ENCODE measurements around the gene GTF2H4. TPM values are rescaled to one million over a fixed set of nuclear protein-coding genes. Genes with fewer than 3 reads are reported as not detected.

The GTF2H4 gene
- total RNA-seq, 1 experiment from 2014 or later, result 43.6 TPM

- BruUV-seq (replicated peaks), result no TSS peak
- H3K36me3 ChIP-seq (ENCODE audit: control insufficient read depth, insufficient read depth, low read length), result no peaks in the 10 kb centered on the region
- H3K9me3 Mint-ChIP-seq (ENCODE audit: unreplicated experiment), result peaks cover 25% of the 10 kb centered on the region
- no peaks in the 10 kb centered on the region for H3K9me3 ChIP-seq
- no peak overlapping the region for H3K27ac Mint-ChIP-seq (ENCODE audit: unreplicated experiment)
- H3K4me3 Mint-ChIP-seq (ENCODE audit: unreplicated experiment), result no peak overlapping the region
- ChIA-PET POLR2A (no interaction called here), CTCF (no interaction called here)
- intact Hi-C loops (cut with micrococcal nuclease; ENCODE audit: unreplicated experiment), result no loop called here
- H3K27me3 Mint-ChIP-seq (ENCODE audit: insufficient read depth, unreplicated experiment), result no peaks in the 10 kb centered on the region
- peaks cover 10% of the 10 kb centered on the region for H3K4me1 Mint-ChIP-seq (ENCODE audit: low read depth, unreplicated experiment)
- H3K36me3 Mint-ChIP-seq (ENCODE audit: insufficient read depth, unreplicated experiment), result no peaks in the 10 kb centered on the region
- no peak for DNase-seq
- H3K4me3 ChIP-seq (ENCODE audit: low read depth, low read length), result no peak overlapping the region
- peaks cover 9% of the 10 kb centered on the region for H3K4me1 ChIP-seq
- TF ChIP-seq, protein P1, sequence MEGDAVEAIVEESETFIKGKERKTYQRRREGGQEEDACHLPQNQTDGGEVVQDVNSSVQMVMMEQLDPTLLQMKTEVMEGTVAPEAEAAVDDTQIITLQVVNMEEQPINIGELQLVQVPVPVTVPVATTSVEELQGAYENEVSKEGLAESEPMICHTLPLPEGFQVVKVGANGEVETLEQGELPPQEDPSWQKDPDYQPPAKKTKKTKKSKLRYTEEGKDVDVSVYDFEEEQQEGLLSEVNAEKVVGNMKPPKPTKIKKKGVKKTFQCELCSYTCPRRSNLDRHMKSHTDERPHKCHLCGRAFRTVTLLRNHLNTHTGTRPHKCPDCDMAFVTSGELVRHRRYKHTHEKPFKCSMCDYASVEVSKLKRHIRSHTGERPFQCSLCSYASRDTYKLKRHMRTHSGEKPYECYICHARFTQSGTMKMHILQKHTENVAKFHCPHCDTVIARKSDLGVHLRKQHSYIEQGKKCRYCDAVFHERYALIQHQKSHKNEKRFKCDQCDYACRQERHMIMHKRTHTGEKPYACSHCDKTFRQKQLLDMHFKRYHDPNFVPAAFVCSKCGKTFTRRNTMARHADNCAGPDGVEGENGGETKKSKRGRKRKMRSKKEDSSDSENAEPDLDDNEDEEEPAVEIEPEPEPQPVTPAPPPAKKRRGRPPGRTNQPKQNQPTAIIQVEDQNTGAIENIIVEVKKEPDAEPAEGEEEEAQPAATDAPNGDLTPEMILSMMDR (IDR thresholded peaks at IDR 0.05; ENCODE audit: insufficient read depth in 1 of 2, low read depth in 1 of 2, low read length in 1 of 2, severe bottlenecking in 1 of 2, unreplicated experiment in 1 of 2), result no peak
- no peaks in the 10 kb centered on the region for H3K27me3 ChIP-seq (replicated peaks; ENCODE audit: control insufficient read depth, insufficient read depth, low read length)
Observed at GRCh38 chr6:30947231-30947630, 39.2 kb downstream of the GTF2H4 start.

DNA sequence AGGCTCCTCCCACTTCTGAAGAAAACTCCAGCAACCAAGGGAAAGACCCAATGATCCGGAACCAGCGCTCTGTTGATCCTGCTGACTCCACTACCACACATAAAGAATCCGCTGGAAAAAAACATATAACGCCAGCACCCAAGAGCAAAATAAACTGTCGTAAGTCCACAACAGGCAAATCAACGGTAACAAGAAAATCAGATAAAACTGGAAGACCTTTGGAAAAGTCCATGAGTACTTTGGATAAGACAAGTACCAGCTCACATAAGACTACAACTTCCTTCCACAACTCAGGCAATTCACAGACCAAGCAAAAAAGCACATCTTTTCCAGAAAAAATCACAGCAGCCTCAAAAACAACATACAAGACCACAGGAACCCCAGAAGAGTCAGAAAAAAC is 40.8 kb downstream of the GTF2H4 start:
- H3K4me3 ChIP-seq (ENCODE audit: low read depth, low read length), result no peak overlapping the region
- ChIA-PET CTCF (no interaction called here), POLR2A (no interaction called here)
- BruUV-seq (replicated peaks), result no TSS peak
- H3K27me3 Mint-ChIP-seq (ENCODE audit: insufficient read depth, unreplicated experiment), result no peaks in the 10 kb centered on the region
- peaks cover 31% of the 10 kb centered on the region for H3K9me3 Mint-ChIP-seq (ENCODE audit: unreplicated experiment)
- H3K9me3 ChIP-seq, result no peaks in the 10 kb centered on the region
- H3K4me1 Mint-ChIP-seq (ENCODE audit: low read depth, unreplicated experiment), result no peaks in the 10 kb centered on the region
- no peak overlapping the region for H3K4me3 Mint-ChIP-seq (ENCODE audit: unreplicated experiment)
- intact Hi-C loops (cut with micrococcal nuclease; ENCODE audit: unreplicated experiment), result no loop called here
- no peaks in the 10 kb centered on the region for H3K4me1 ChIP-seq
- DNase-seq, result no peak
- no peak overlapping the region for H3K27ac Mint-ChIP-seq (ENCODE audit: unreplicated experiment)
- TF ChIP-seq, protein P1 (IDR thresholded peaks at IDR 0.05; ENCODE audit: insufficient read depth in 1 of 2, low read depth in 1 of 2, low read length in 1 of 2, severe bottlenecking in 1 of 2, unreplicated experiment in 1 of 2), result no peak
- no peaks in the 10 kb centered on the region for H3K27me3 ChIP-seq (replicated peaks; ENCODE audit: control insufficient read depth, insufficient read depth, low read length)
- no peaks in the 10 kb centered on the region for H3K36me3 ChIP-seq (ENCODE audit: control insufficient read depth, insufficient read depth, low read length)
- H3K36me3 Mint-ChIP-seq (ENCODE audit: insufficient read depth, unreplicated experiment), result no peaks in the 10 kb centered on the region

- TF ChIP-seq, protein P1 (IDR thresholded peaks at IDR 0.05; ENCODE audit: insufficient read depth in 1 of 2, low read depth in 1 of 2, low read length in 1 of 2, severe bottlenecking in 1 of 2, unreplicated experiment in 1 of 2), result no peak
- Histone ChIP-seq H3K36me3 (ENCODE audit: control insufficient read depth, insufficient read depth, low read length) (no peaks in the 10 kb centered on the region), H3K4me1 (0 out of 2 replicates have a peak, but pooled peaks cover 4% of the 10 kb centered on the region), H3K4me3 (ENCODE audit: low read depth, low read length) (no peak overlapping the region), H3K9me3 (no peaks in the 10 kb centered on the region), H3K27me3 (replicated peaks; ENCODE audit: control insufficient read depth, insufficient read depth, low read length) (no peaks in the 10 kb centered on the region)
- Mint-ChIP-seq H3K36me3 (ENCODE audit: insufficient read depth, unreplicated experiment) (no peaks in the 10 kb centered on the region), H3K4me3 (ENCODE audit: unreplicated experiment) (no peak overlapping the region), H3K4me1 (ENCODE audit: low read depth, unreplicated experiment) (no peaks in the 10 kb centered on the region), H3K27me3 (ENCODE audit: insufficient read depth, unreplicated experiment) (no peaks in the 10 kb centered on the region), H3K27ac (ENCODE audit: unreplicated experiment) (no peak overlapping the region), H3K9me3 (ENCODE audit: unreplicated experiment) (peaks cover 31% of the 10 kb centered on the region)
- no TSS peak for BruUV-seq (replicated peaks)
- CTCF ChIA-PET, result no interaction called here
- intact Hi-C loops (cut with micrococcal nuclease; ENCODE audit: unreplicated experiment), result no loop called here
- POLR2A ChIA-PET, result no interaction called here
- no peak for DNase-seq
Observed at GRCh38 chr6:30951907-30952469, 44.0 kb downstream of the GTF2H4 start.

Measured in Caco-2 (cell line).